OCI-LY1 (cell line): ENCODE measurements around the gene L3MBTL4.

Experiments used
- H2AFZ ChIP-seq: fragments of 200-600 bp; sonication (generic), shearing (Covaris generic); 2 replicates; pipeline ENCODE4 v1.6.0; 2014; ENCODE audit warnings: antibody characterized with exemption, mild to moderate bottlenecking, low read length
- H3F3A ChIP-seq: fragments of 200-600 bp; sonication (generic), shearing (Covaris generic); 2 replicates; pipeline ENCODE4 v1.6.0; 2014; ENCODE audit warnings: mild to moderate bottlenecking, antibody characterized with exemption, low read length, moderate library complexity; ENCODE audit not compliant: insufficient read depth
- H3K27ac ChIP-seq: fragments of 200-600 bp; sonication (generic); 2 replicates; pipeline ENCODE4 v1.5.1; 2014; ENCODE audit warnings: low read length, mixed run types, mild to moderate bottlenecking, low read depth; ENCODE audit not compliant: poor library complexity, severe bottlenecking
- H3K27me3 ChIP-seq: fragments of 200-600 bp; sonication (generic); 2 replicates; pipeline ENCODE4 v1.6.0; 2014; ENCODE audit warnings: antibody characterized with exemption, mild to moderate bottlenecking, low read length, moderate library complexity; ENCODE audit not compliant: insufficient read depth
- H3K36me3 ChIP-seq: fragments of 200-600 bp; sonication (generic); 2 replicates; pipeline ENCODE4 v1.6.1; 2014; ENCODE audit warnings: mild to moderate bottlenecking, antibody characterized with exemption, low read length, moderate library complexity, mixed read lengths; ENCODE audit not compliant: insufficient read depth
- H3K4me1 ChIP-seq: fragments of 200-600 bp; sonication (generic); 2 replicates; pipeline ENCODE4 v1.5.1; 2014; ENCODE audit warnings: mild to moderate bottlenecking, low read length, moderate library complexity; ENCODE audit not compliant: insufficient read depth, severe bottlenecking
- H3K4me2 ChIP-seq: fragments of 200-600 bp; sonication (generic), shearing (Covaris generic); 2 replicates; pipeline ENCODE4 v1.6.1; 2014; ENCODE audit warnings: low read length
- H3K4me3 ChIP-seq: fragments of 200-600 bp; sonication (generic); 2 replicates; pipeline ENCODE4 v1.5.1; 2014; ENCODE audit warnings: low read length, low read depth, mild to moderate bottlenecking, mixed read lengths; ENCODE audit not compliant: poor library complexity, severe bottlenecking
- H3K79me2 ChIP-seq: fragments of 200-600 bp; shearing (Covaris generic); 2 replicates; pipeline ENCODE4 v1.6.1; 2016; ENCODE audit warnings: mixed run types, low read length, mixed read lengths; ENCODE audit not compliant: insufficient read depth
- H3K9ac ChIP-seq: fragments of 200-600 bp; sonication (generic), shearing (Covaris generic); 2 replicates; pipeline ENCODE4 v1.6.1; 2014; ENCODE audit warnings: mild to moderate bottlenecking, low read length, mixed read lengths
- H3K9me2 ChIP-seq: fragments of 200-600 bp; sonication (generic), shearing (Covaris generic); 2 replicates; pipeline ENCODE4 v1.6.1; 2014; ENCODE audit warnings: low read depth, mild to moderate bottlenecking, low read length, mixed read lengths
- H3K9me3 ChIP-seq: fragments of 200-600 bp; shearing (Covaris generic); 2 replicates; pipeline ENCODE4 v1.6.1; 2014; ENCODE audit warnings: low read length, mixed read lengths
- H4K20me1 ChIP-seq: fragments of 200-600 bp; sonication (generic), shearing (Covaris generic); 2 replicates; pipeline ENCODE4 v1.6.0; 2016; ENCODE audit warnings: mild to moderate bottlenecking, low read length; ENCODE audit not compliant: insufficient read depth
- TF ChIP-seq, protein P1 (sequence below): fragments of 200-600 bp; sonication (generic), shearing (Covaris generic); IDR thresholded peaks from 2 replicates; pipeline ENCODE4 v1.5.1; 2017; ENCODE audit warnings: mild to moderate bottlenecking, antibody characterized with exemption, low read length, moderate library complexity, mixed read lengths

L3MBTL4 gene

DNA sequence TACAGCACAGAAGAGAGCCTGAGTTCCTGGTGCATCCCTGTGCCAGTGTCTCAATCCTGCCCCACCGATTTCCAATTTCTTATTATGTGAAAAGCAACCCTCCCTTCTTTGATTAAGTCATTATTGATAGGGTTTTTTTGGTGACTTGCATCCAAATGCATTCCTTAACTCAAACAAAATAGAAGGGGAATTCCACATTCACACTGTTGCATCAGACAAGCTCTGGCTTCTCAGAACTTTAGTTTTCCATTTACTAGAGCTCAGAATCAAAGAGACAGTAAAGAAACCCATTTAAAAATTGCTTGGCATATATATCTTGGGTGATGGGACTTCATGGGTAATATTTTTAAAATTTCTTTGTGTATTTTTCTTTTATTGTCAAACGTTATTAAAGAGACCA is 505.6 kb downstream of the L3MBTL4 start:
- H3K36me3 ChIP-seq: no peaks in the 10 kb centered on the region
- no peaks in the 10 kb centered on the region for H3K79me2 ChIP-seq
- H3K27ac ChIP-seq: no peak overlapping the region
- H3F3A ChIP-seq: no peaks in the 10 kb centered on the region
- no peak overlapping the region for H3K4me3 ChIP-seq
- H3K27me3 ChIP-seq: no peaks in the 10 kb centered on the region
- H3K9me2 ChIP-seq: no peaks in the 10 kb centered on the region
- H3K4me2 ChIP-seq: no peak overlapping the region
- H3K4me1 ChIP-seq: no peaks in the 10 kb centered on the region
- no peak overlapping the region for H2AFZ ChIP-seq
- H4K20me1 ChIP-seq: no peaks in the 10 kb centered on the region
- no peak overlapping the region for H3K9ac ChIP-seq
- TF ChIP-seq, protein P1, sequence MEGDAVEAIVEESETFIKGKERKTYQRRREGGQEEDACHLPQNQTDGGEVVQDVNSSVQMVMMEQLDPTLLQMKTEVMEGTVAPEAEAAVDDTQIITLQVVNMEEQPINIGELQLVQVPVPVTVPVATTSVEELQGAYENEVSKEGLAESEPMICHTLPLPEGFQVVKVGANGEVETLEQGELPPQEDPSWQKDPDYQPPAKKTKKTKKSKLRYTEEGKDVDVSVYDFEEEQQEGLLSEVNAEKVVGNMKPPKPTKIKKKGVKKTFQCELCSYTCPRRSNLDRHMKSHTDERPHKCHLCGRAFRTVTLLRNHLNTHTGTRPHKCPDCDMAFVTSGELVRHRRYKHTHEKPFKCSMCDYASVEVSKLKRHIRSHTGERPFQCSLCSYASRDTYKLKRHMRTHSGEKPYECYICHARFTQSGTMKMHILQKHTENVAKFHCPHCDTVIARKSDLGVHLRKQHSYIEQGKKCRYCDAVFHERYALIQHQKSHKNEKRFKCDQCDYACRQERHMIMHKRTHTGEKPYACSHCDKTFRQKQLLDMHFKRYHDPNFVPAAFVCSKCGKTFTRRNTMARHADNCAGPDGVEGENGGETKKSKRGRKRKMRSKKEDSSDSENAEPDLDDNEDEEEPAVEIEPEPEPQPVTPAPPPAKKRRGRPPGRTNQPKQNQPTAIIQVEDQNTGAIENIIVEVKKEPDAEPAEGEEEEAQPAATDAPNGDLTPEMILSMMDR: no peak
- no peaks in the 10 kb centered on the region for H3K9me3 ChIP-seq
